GM23248 (cell line): ENCODE results near the gene TMEM40. TPM values are rescaled to one million over a fixed set of nuclear protein-coding genes. Genes with fewer than 3 reads are reported as not detected.

Experiments used
- DNase-seq: peaks from one replicate; pipeline ENCODE4 v3.0.0-alpha.2; 2015
- H2AFZ ChIP-seq: fragments of 200-600 bp; sonication (generic); 2 replicates; pipeline ENCODE4 v1.6.1; 2016; ENCODE audit warnings: antibody characterized with exemption
- H3F3A ChIP-seq: fragments of 200-600 bp; sonication (generic); 2 replicates; pipeline ENCODE4 v1.6.1; 2016; ENCODE audit warnings: mild to moderate bottlenecking, antibody characterized with exemption, mixed run types; ENCODE audit not compliant: insufficient read depth
- H3K27ac ChIP-seq: fragments of 200-600 bp; sonication (generic); 2 replicates; pipeline ENCODE4 v1.5.1; 2016; ENCODE audit warnings: mild to moderate bottlenecking
- H3K27me3 ChIP-seq: fragments of 200-600 bp; sonication (generic); replicated peaks from 2 replicates; pipeline ENCODE4 v1.6.1; 2016; ENCODE audit warnings: mild to moderate bottlenecking; ENCODE audit not compliant: insufficient read depth
- H3K36me3 ChIP-seq: fragments of 200-600 bp; sonication (generic); 2 replicates; pipeline ENCODE4 v1.6.1; 2016; ENCODE audit warnings: low read depth, mild to moderate bottlenecking
- H3K4me1 ChIP-seq: fragments of 200-600 bp; sonication (generic); 2 replicates; pipeline ENCODE4 v1.6.1; 2016; ENCODE audit warnings: mild to moderate bottlenecking; ENCODE audit not compliant: insufficient read depth
- H3K4me2 ChIP-seq: fragments of 200-600 bp; sonication (generic); one replicate; pipeline ENCODE4 v1.6.1; 2016; ENCODE audit warnings: mild to moderate bottlenecking; ENCODE audit not compliant: unreplicated experiment
- H3K4me3 ChIP-seq: fragments of 200-600 bp; sonication (generic); 2 replicates; pipeline ENCODE4 v1.5.1; 2016; ENCODE audit warnings: mild to moderate bottlenecking
- H3K79me2 ChIP-seq: fragments of 200-600 bp; sonication (generic); 2 replicates; pipeline ENCODE4 v1.6.1; 2016; ENCODE audit warnings: mild to moderate bottlenecking; ENCODE audit not compliant: insufficient read depth
- H3K9ac ChIP-seq: fragments of 200-600 bp; sonication (generic); 2 replicates; pipeline ENCODE4 v1.6.1; 2016; ENCODE audit warnings: mild to moderate bottlenecking
- H3K9me2 ChIP-seq: fragments of 200-600 bp; sonication (generic); 2 replicates; pipeline ENCODE4 v1.6.1; 2016; ENCODE audit warnings: mixed run types, mild to moderate bottlenecking, moderate library complexity; ENCODE audit not compliant: insufficient read depth
- H3K9me3 ChIP-seq: fragments of 200-600 bp; sonication (generic); one replicate; pipeline ENCODE4 v1.6.1; 2017; ENCODE audit warnings: low read depth
- H4K20me1 ChIP-seq: fragments of 200-600 bp; sonication (generic); 2 replicates; pipeline ENCODE4 v1.6.0; 2016; ENCODE audit not compliant: insufficient read depth
- EZH2 ChIP-seq: fragments of 200-600 bp; sonication (generic); IDR thresholded peaks from 2 replicates; pipeline ENCODE4 v1.6.1; 2018; ENCODE audit warnings: antibody characterized with exemption, mild to moderate bottlenecking; ENCODE audit not compliant: insufficient read depth, poor library complexity, severe bottlenecking
- EZH2phosphoT487 ChIP-seq: fragments of 200-600 bp; sonication (generic); IDR thresholded peaks from 2 replicates; pipeline ENCODE4 v1.6.1; 2018; ENCODE audit warnings: antibody characterized with exemption, moderate library complexity, mild to moderate bottlenecking, low read depth; ENCODE audit not compliant: insufficient read depth
- WGBS, 2 experiments: methylation state at CpG; one replicate each; pipeline ENCODE4 v1.1.6; 2015 to 2017; ENCODE audit warnings: low lambda C conversion rate in 2 of 2, low coverage in 1 of 2; ENCODE audit errors: missing lambda C conversion rate in 2 of 2; 5-methylcytosine and 5-hydroxymethylcytosine counted together
- in situ Hi-C: fragments of 300-500 bp; cut with MboI; formaldehyde crosslinking; loops from 2 replicates; pipeline ENCODE4 v1.15.0; 2020
- polyA plus RNA-seq: library from polyadenylated mRNA; unstranded; fragments of >200 nt; fragmentation: Nextera tagmentation; extraction: Ambion mirVana; gene quantifications from 2 replicates; pipeline ENCODE4 v1.2.1, GENCODE V29; 2016
- total RNA-seq: library from RNA; depleted of rRNA; stranded (reverse); fragments of >200 nt; shearing (Covaris generic); gene quantifications from 2 replicates; pipeline ENCODE4 v1.2.3, GENCODE V29; 2014

Gene TMEM40
- total and polyA plus RNA-seq, 2 experiments from 2014 or later, result not detected

GRCh38 chr3:12746419-12746818, 12.6 kb downstream of the TMEM40 start:
- no peaks in the 10 kb centered on the region for H3K79me2 ChIP-seq
- H3K4me2 ChIP-seq, result no peak overlapping the region
- H4K20me1 ChIP-seq, result no peaks in the 10 kb centered on the region
- H3K27me3 ChIP-seq, result peaks cover 7% of the 10 kb centered on the region; the same call in 1 of the 2 replicates
- TF ChIP-seq EZH2 (no peak), EZH2phosphoT487 (no peak)
- no peak overlapping the region for H3K4me3 ChIP-seq
- no peak overlapping the region for H2AFZ ChIP-seq
- DNase-seq, result no peak
- H3K36me3 ChIP-seq, result no peaks in the 10 kb centered on the region
- H3K4me1 ChIP-seq, result peaks cover 15% of the 10 kb centered on the region; the same call in 1 of the 2 replicates
- H3K9ac ChIP-seq, result no peak overlapping the region
- WGBS, 2 experiments, result 78 to 82% methylated on average over 9 to 10 of the region's 10 CpGs
- no peak overlapping the region for H3K27ac ChIP-seq
- H3F3A ChIP-seq, result peaks cover 20% of the 10 kb centered on the region
- in situ Hi-C loops, result no loop called here
- H3K9me3 ChIP-seq, result no peaks in the 10 kb centered on the region
- H3K9me2 ChIP-seq, result no peaks in the 10 kb centered on the region

- no peak for DNase-seq
- no peak overlapping the region for H2AFZ ChIP-seq
- WGBS, 2 experiments, result 55 to 58% methylated on average over 1 of the region's 1 CpG
- peaks cover 2% of the 10 kb centered on the region for H3F3A ChIP-seq
- H3K27ac ChIP-seq, result no peak overlapping the region
- no peak overlapping the region for H3K4me2 ChIP-seq
- no peaks in the 10 kb centered on the region for H3K79me2 ChIP-seq
- no peaks in the 10 kb centered on the region for H3K36me3 ChIP-seq
- H4K20me1 ChIP-seq, result no peaks in the 10 kb centered on the region
- no peak for TF ChIP-seq EZH2
- no peak for TF ChIP-seq EZH2phosphoT487
- H3K27me3 ChIP-seq, result peaks cover 7% of the 10 kb centered on the region; the same call in 1 of the 2 replicates
- H3K9ac ChIP-seq, result no peak overlapping the region
- H3K4me1 ChIP-seq, result no peaks in the 10 kb centered on the region
- in situ Hi-C loops, result no loop called here
- no peak overlapping the region for H3K4me3 ChIP-seq
- H3K9me2 ChIP-seq, result no peaks in the 10 kb centered on the region
- no peaks in the 10 kb centered on the region for H3K9me3 ChIP-seq
These were observed 14.7 kb downstream of the TMEM40 start for GRCh38 chr3:12744326-12744725.

- Histone ChIP-seq H3K79me2 (no peaks in the 10 kb centered on the region), H3K36me3 (no peaks in the 10 kb centered on the region), H3K4me3 (no peak overlapping the region), H3K9me2 (no peaks in the 10 kb centered on the region), H3K27me3 (peaks cover 7% of the 10 kb centered on the region; the same call in 1 of the 2 replicates), H4K20me1 (no peaks in the 10 kb centered on the region), H3K4me2 (no peak overlapping the region), H3F3A (no peaks in the 10 kb centered on the region), H3K4me1 (no peaks in the 10 kb centered on the region), H3K9ac (no peak overlapping the region), H3K9me3 (no peaks in the 10 kb centered on the region), H3K27ac (no peak overlapping the region), H2AFZ (no peak overlapping the region)
- DNase-seq, result no peak
- TF ChIP-seq EZH2 (no peak), EZH2phosphoT487 (no peak)
- in situ Hi-C loops, result no loop called here
- WGBS, 2 experiments, result 63 to 66% methylated on average over 11 of the region's 11 CpGs
These were observed 15.5 kb downstream of the TMEM40 start for GRCh38 chr3:12743583-12743982.

- H3K36me3 ChIP-seq, result no peaks in the 10 kb centered on the region
- no peak for TF ChIP-seq EZH2
- TF ChIP-seq EZH2phosphoT487, result no peak
These were observed 16.5 kb downstream of the TMEM40 start for GRCh38 chr3:12742330-12743107.

More at GRCh38 chr3:12742330-12743107, 16.5 kb downstream of the TMEM40 start:
- H3K4me1 ChIP-seq, result no peaks in the 10 kb centered on the region
- DNase-seq, result no peak
- no peaks in the 10 kb centered on the region for H3F3A ChIP-seq
- H3K9me2 ChIP-seq, result no peaks in the 10 kb centered on the region
- H4K20me1 ChIP-seq, result no peaks in the 10 kb centered on the region
- H3K9me3 ChIP-seq, result no peaks in the 10 kb centered on the region
- 73 to 78% methylated on average over 5 of the region's 5 CpGs for WGBS, 2 experiments
- no peak overlapping the region for H2AFZ ChIP-seq
- no peak overlapping the region for H3K27ac ChIP-seq
- no peak overlapping the region for H3K4me3 ChIP-seq
- in situ Hi-C loops, result no loop called here
- no peak overlapping the region for H3K4me2 ChIP-seq
- peaks cover 7% of the 10 kb centered on the region; the same call in 1 of the 2 replicates for H3K27me3 ChIP-seq
- H3K79me2 ChIP-seq, result no peaks in the 10 kb centered on the region
- H3K9ac ChIP-seq, result no peak overlapping the region
